Measurements from ENCODE around the gene MDC1.
A peak's percentile ranks its signal among the peaks of the same experiment; 100 is the strongest.

MDC1 gene

DNA sequence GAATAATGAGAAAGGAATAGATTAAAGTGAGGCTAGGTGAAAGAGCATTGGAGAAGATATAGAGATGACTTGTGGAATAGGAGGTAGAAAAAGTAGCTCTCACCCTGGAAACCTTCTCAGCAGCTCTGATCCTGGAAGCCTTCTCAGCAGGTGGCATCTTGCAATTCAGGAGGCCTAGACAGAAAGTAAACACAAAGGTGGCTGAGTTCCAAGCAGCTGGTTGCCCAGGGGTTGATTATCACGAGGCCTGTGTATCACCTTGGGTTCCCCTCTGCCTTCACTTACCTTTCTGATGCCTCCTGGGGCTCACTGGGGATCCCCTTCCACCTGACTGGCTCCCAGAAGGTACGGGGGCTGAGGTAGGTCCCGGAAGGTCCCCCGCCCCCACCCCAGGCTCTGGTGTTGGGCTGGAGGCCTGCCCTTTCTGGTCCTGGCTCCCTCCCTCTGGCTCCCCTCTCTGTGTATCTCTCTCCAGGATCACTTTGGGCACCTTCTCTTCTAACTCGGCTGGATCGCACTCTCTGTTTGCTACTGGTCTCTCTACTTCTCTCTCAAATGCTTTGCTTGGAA, 9.7 kb downstream of the MDC1 start:
- no peak for DNase-seq (ENCODE audit: low read depth)

GRCh38 chr6:30705620-30706019, 11.5 kb downstream of the MDC1 start:
- no peak for DNase-seq (ENCODE audit: low read depth)

DNA sequence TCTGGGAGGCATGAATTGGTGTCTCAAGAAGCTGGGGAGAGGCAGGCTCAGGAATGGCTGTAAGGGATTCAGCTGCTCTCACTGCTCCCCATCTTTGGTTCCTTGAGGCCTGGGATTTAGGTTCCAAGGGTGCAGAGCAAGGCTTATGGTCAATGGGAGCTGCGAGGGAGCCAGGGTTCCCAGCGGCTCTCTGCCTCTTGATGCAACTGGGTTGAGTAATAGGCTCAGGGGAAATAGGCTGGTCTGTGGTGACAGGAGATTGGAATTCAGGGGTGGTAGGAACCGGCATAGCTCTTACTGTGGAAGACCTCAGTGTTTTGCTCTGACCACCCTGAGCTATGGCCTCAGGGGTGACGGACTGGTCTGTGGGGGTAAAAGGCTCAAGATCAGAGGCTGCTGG, 13.3 kb downstream of the MDC1 start:
- DNase-seq (ENCODE audit: low read depth), result no peak

DNA sequence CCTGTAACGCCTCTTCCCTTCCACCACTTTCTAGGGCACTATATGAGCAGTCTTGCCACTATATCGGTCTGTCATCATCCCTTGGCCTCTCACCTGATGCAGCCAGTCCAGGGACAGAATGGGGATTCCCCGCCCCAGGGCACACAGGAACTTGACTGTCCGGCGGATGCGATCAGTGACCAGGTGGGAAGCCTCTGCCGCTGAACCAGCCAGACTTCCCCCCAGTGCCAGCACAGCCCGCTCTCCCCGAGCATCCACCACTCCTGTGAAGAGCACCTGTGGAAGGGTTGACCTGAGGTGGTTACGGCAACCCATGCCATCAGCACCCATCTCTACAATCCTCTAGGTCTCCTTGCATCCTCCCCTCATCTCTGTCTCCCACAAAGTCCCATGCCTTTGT, 14.1 kb downstream of the MDC1 start:
- no peak for DNase-seq (ENCODE audit: low read depth)

DNA sequence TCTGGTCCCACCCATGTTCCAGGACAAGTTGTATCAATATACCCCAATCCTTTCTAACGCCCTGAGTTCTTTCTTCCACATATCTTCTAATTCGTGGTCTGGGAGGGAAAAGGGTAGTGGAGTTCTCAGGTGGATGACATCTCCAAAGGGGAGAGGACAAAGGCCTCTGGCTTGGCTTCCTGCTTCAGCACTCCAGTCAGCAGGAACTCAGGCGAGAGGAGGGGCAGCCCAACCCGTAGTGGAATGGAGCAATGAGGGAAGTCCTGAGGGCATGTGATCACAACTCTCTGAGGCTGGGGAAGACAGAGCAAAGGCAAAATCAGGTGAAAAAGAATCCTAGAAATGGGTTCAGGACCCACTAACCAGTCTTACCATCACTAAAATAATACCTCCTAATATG, 16.7 kb downstream of the MDC1 start:
- DNase-seq (ENCODE audit: low read depth), result no peak

DNA sequence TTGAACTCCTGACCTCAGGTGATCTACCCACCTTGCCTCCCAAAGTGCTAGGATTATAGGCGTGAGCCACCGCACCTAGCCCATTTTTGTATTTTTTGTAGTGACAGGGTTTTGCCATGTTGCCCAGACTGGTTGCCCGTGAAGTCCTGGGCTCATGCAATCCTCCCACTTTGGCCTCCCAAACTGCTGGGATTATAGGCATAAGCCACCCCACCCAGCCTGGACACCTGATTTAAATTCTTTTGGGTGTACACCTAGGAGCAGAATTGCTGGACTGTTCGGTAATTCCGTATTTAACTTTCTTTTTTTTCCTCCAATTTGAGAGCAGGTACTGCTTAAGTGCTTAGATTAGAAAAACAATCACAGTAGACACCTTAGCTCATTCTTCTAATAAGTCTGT, 20.6 kb downstream of the MDC1 start:
- no peak for DNase-seq (ENCODE audit: low read depth)

- no peak for DNase-seq (ENCODE audit: low read depth)
These were observed 25.8 kb downstream of the MDC1 start for GRCh38 chr6:30691208-30691847.

GRCh38 chr6:30690403-30691207, 26.5 kb downstream of the MDC1 start, which contains the start of gene NRM:
TSS of gene NRM (minus strand) at chr6:30690984. CDS start at chr6:30690974, 10 bp downstream.
- DNase-seq (ENCODE audit: low read depth), result peak; percentile 80

DNA sequence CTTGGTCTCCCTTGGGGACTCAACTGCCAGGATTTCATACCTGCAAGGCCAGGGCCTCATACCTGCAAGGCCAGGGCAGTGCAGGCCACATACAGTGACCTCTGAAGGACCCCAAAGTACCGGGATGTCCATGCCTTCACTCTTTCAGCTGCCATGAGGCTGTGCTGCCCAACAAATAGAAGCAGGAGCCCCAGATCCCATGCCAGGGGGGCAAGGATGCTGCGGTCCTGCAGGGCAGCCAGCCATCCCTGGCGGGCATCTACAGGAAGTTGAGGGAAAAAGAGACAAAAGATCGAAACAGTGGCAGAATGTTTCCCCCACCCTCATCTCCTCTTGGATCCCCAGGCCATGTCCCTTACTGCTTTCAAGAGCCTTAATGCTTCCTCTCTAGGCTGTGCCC, 27.1 kb downstream of the MDC1 start:
- DNase-seq (ENCODE audit: low read depth), result no peak

GRCh38 chr6:30689022-30689865, 27.8 kb downstream of the MDC1 start:
- no peak for DNase-seq (ENCODE audit: low read depth)

DNA sequence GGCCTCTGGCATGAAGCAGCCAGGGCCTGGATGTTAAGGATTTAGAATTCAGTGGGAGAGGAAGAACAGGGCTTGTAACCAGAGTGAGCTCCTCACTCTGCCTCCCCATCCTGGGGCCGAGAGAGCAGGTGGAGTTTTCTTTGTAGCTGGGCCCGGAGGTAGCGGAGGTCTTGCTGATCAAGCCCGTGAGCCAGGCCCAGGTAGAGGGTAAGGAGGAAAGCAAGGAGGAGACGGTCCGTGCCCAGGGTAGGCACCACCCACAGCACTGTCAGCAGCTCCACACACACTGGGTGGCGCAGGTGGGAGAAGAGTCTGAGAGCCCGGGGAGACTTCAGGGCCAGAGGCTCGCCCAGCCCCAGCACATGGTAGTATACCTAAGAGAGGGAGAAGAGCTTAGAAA, 28.5 kb downstream of the MDC1 start:
- no peak for DNase-seq (ENCODE audit: low read depth)

- peak; percentile 46 for DNase-seq (ENCODE audit: low read depth)
These were observed 29.2 kb downstream of the MDC1 start for GRCh38 chr6:30687659-30688431.

GRCh38 chr6:30686908-30687658, 30.0 kb downstream of the MDC1 start:
- DNase-seq (ENCODE audit: low read depth), result peak; percentile 99

- peak; percentile 77 for DNase-seq (ENCODE audit: low read depth)
These were observed 30.8 kb downstream of the MDC1 start, which contains the start of gene PPP1R18 for GRCh38 chr6:30686009-30686907. TSS of gene PPP1R18 (minus strand) at chr6:30686645. CDS start at chr6:30686018, 627 bp downstream.

DNA sequence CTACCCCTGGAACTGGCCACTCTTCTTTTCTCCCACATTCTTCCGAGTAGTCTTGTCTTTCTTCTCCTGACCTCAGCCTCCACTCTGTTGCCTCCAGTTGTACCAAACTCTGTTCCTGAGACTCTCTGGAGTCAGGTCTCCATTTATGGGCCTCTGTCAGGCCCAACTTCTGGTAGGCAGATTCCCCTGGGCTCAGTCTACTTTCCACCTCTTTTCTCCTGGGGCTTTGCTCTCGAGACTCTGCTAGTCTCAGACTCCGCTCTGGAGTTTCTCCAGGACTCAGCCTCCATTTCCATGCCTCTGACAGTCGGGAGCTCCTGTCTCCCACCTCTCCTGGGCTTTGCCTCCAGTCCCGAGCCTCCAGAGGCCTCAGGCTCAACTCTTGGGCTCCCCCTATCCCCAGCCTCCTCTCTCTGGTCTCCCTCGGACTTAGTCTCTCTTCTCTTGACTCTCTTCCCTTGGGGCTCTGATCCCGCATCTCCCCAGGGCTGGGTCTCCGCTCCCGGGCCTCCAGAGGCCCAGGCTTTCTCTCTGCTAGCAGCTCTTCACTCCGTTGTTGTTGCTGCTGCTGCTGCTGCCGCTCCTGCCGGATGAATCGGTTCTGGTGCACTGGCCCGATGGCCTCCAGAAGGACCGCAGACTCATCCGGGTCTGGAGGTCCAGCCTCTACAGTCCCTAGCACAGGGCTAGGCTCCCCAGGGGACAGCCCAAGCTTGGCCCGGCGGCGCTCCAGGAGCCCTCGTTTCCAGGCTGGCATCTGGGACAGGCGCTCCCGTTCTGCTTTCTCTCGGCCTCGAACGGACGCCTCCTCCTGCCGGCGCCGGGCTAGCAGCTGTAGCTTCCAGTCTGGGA, 31.7 kb downstream of the MDC1 start:
- no peak for DNase-seq (ENCODE audit: low read depth)

DNA sequence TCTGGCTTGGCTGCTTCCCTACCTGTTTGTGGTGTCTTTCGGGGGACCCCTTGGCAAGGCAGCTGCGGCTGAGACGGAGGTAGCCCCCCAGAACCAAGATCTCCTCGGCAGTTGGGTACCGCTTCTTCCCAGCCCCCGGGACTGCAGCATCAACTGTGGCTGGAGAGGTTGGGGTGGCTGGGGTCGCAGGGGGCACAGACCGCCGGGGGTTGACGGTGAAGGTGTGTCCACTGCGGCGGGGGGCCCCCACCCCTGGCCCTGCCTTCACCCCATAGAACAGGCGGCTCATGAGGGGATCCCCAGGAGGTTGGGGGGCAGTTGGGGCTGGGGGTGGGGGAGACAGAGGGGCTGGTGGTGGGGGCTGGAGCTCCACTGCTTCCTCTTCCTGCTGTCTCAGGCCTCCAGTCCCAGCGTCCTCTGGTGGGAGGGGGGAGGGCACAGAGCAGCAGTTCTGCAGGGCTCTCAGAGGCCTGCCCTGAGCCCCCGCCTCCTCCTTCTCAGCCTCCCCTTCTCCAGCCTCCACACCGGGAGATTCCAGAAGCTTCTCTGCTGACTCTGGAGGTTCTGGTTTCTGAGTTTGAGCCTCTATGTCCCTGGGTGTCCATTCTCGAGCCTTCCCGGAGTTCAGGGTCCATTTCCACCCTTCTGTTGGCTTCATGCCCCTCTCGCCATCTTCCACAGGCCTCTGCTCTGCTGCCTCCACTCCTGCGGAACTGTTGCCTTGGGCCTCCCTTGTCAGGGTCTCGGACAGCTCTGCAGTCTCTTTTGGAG, 32.5 kb downstream of the MDC1 start:
- no peak for DNase-seq (ENCODE audit: low read depth)

DNA sequence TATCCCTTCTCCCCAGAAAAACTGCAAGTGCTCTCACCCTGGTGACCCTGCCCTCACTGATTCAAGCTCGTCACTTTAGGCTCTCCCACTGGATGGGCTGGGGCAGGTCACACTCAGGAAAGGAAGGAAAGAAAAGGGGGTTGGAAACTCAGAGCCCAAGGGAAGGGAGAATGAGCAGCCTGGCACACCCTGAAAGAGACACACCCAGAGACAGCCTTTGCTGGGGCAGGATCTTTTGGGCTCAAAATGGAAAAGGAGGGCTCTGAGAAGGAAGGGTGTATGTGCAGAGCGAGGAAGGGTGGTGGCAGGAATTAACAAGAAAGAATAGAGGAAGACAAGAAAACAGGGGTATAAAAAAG, 33.1 kb downstream of the MDC1 start:
- no peak for DNase-seq (ENCODE audit: low read depth)
